HCT116 (cell line): Measurements from ENCODE around the gene ZC3H13. TPM values are rescaled to one million over a fixed set of nuclear protein-coding genes. Genes with fewer than 3 reads are reported as not detected.

Source experiments
- ATAC-seq: fragments of 200-7000 bp; cut with Tn5 transposase; 2 replicates; pipeline ENCODE4 v1.9.1; 2020; ENCODE audit warnings: mild to moderate bottlenecking, moderate library complexity
- BruUV-seq: library from RNA; stranded (reverse); fragments of 400-500 nt; replicated peaks from 2 replicates; lab custom pipeline; 2021; lab: Mats Ljungman, UMichigan
- CTCF ChIA-PET: fragments of 300-600 bp; sonication (Branson Sonifier 250); formaldehyde crosslinking; loops from one replicate; lab custom pipeline; 2021; ENCODE audit warnings: antibody characterized with exemption; lab: Charles Lee
- POLR2A ChIA-PET: fragments of 300-600, 350-600 bp; sonication (Branson Sonifier 250); formaldehyde crosslinking; loops from one replicate; lab custom pipeline; 2021; ENCODE audit warnings: antibody characterized with exemption; lab: Charles Lee
- RAD21 ChIA-PET, 2 experiments: fragments of 300-600 bp; sonication (Branson Sonifier 250); formaldehyde crosslinking; loops; one replicate each; lab custom pipeline; 2023; ENCODE audit warnings: low total read pairs in 2 of 2; ENCODE audit not compliant: uncharacterized antibody in 2 of 2, unreplicated experiment in 2 of 2, low non-redundant PET in 1 of 2; lab: Charles Lee
- DNase-seq: peaks from one replicate; pipeline ENCODE4 v3.0.0-alpha.2; 2010; ENCODE audit warnings: low read depth, low spot score
- H2AFZ ChIP-seq: fragments of 200-600 bp; shearing (Covaris generic), sonication (generic); 2 replicates; pipeline ENCODE4 v1.6.1; 2017; ENCODE audit warnings: low read depth, mixed run types, mixed read lengths, antibody characterized with exemption, low read length; ENCODE audit not compliant: poor library complexity, severe bottlenecking
- H3K27ac ChIP-seq: 2 replicates; pipeline ENCODE4 v1.5.1; 2012; ENCODE audit warnings: low read depth, low read length
- H3K27me3 ChIP-seq: fragments of 200-600 bp; sonication (generic); 2 replicates; pipeline ENCODE4 v1.6.1; 2016; ENCODE audit warnings: mixed run types, low read length, mixed read lengths; ENCODE audit not compliant: insufficient read depth
- H3K36me3 ChIP-seq, 2 experiments: fragments of 200-500 bp in 1 of 2; fragments of 200-600 bp in 1 of 2; sonication (Bioruptor generic) in 1 of 2; sonication (generic) in 1 of 2; 2 replicates each; pipeline versions ENCODE4 v1.5.1 to v1.6.1; 2014 to 2016; ENCODE audit warnings: low read length in 2 of 2, inconsistent platforms in 1 of 2, mixed read lengths in 1 of 2, mixed run types in 1 of 2; ENCODE audit not compliant: insufficient read depth in 2 of 2, control insufficient read depth in 1 of 2
- H3K4me1 ChIP-seq, 2 experiments: fragments of 200-600 bp in 1 of 2; sonication (generic) in 1 of 2; 2 replicates each; pipeline versions ENCODE4 v1.5.1 to v1.6.1; 2012 to 2017; ENCODE audit warnings: low read length in 2 of 2, inconsistent platforms in 1 of 2, mild to moderate bottlenecking in 1 of 2, mixed read lengths in 1 of 2, mixed run types in 1 of 2, moderate library complexity in 1 of 2; ENCODE audit not compliant: insufficient read depth in 2 of 2, control insufficient read depth in 1 of 2
- H3K4me2 ChIP-seq: fragments of 200-600 bp; sonication (generic); 2 replicates; pipeline ENCODE4 v1.6.1; 2017; ENCODE audit warnings: mixed run types, low read length, mixed read lengths
- H3K4me3 ChIP-seq, 2 experiments: fragments of 200-600 bp in 1 of 2; sonication (generic) in 1 of 2; replicated peaks in 1 of 2; 2 replicates each; pipeline ENCODE4 v1.5.1; 2011 to 2016; ENCODE audit warnings: low read length in 2 of 2, control low read depth in 1 of 2, low read depth in 1 of 2, mild to moderate bottlenecking in 1 of 2, mixed read lengths in 1 of 2, mixed run types in 1 of 2
- H3K79me2 ChIP-seq: fragments of 200-600 bp; sonication (generic); 2 replicates; pipeline ENCODE4 v1.6.1; 2017; ENCODE audit warnings: mild to moderate bottlenecking, mixed run types, low read length, moderate library complexity, mixed read lengths; ENCODE audit not compliant: insufficient read depth
- H3K9ac ChIP-seq: fragments of 200-600 bp; sonication (generic); 2 replicates; pipeline ENCODE4 v1.6.1; 2016; ENCODE audit warnings: low read length, mixed read lengths
- H3K9me2 ChIP-seq: fragments of 200-600 bp; sonication (generic), shearing (Covaris generic); 2 replicates; pipeline ENCODE4 v1.6.1; 2017; ENCODE audit warnings: mixed run types, mild to moderate bottlenecking, moderate library complexity; ENCODE audit not compliant: insufficient read depth
- H3K9me3 ChIP-seq, 2 experiments: fragments of 200-500 bp in 1 of 2; fragments of 200-600 bp in 1 of 2; sonication (Bioruptor generic) in 1 of 2; sonication (generic) in 1 of 2; 2 replicates each; pipeline ENCODE4 v1.6.1; 2014 to 2017; ENCODE audit warnings: low read length in 2 of 2, mixed read lengths in 2 of 2, inconsistent platforms in 1 of 2, low read depth in 1 of 2, mild to moderate bottlenecking in 1 of 2, mixed run types in 1 of 2, moderate library complexity in 1 of 2; ENCODE audit not compliant: control insufficient read depth in 1 of 2, insufficient read depth in 1 of 2
- H4K20me1 ChIP-seq: fragments of 200-600 bp; sonication (generic), shearing (Covaris generic); 2 replicates; pipeline ENCODE4 v1.6.1; 2017; ENCODE audit warnings: mixed run types, mild to moderate bottlenecking, moderate library complexity; ENCODE audit not compliant: insufficient read depth
- CEBPB ChIP-seq: IDR thresholded peaks from 2 replicates; pipeline ENCODE4 v1.6.1; 2012; ENCODE audit warnings: low read depth
- CTCF ChIP-seq, 3 experiments: fragments of 200-600 bp in 1 of 3; sonication (generic) in 1 of 3; IDR thresholded peaks in 2 of 3; conservative IDR thresholded peaks in 1 of 3; 2 replicates each; pipeline ENCODE4 v1.5.1; 2012 to 2017; ENCODE audit warnings: low read depth in 2 of 3, low read length in 2 of 3, antibody characterized with exemption in 1 of 3, borderline replicate concordance in 1 of 3, control low read depth in 1 of 3, mild to moderate bottlenecking in 1 of 3, mixed read lengths in 1 of 3, mixed run types in 1 of 3, moderate library complexity in 1 of 3; ENCODE audit not compliant: insufficient read depth in 1 of 3
- EGR1 ChIP-seq: IDR thresholded peaks from 2 replicates; pipeline ENCODE4 v1.6.1; 2012; ENCODE audit warnings: low read depth
- EZH2 ChIP-seq: fragments of 200-600 bp; sonication (generic); IDR thresholded peaks from 2 replicates; pipeline ENCODE4 v1.6.1; 2017; ENCODE audit warnings: antibody characterized with exemption, mixed run types
- EZH2phosphoT487 ChIP-seq: fragments of 200-600 bp; IDR thresholded peaks from 2 replicates; pipeline ENCODE4 v1.6.1; 2018; ENCODE audit warnings: antibody characterized with exemption, borderline replicate concordance
- FOSL1 ChIP-seq: IDR thresholded peaks from 2 replicates; pipeline ENCODE4 v1.6.1; 2012; ENCODE audit warnings: low read depth
- JUND ChIP-seq: IDR thresholded peaks from 2 replicates; pipeline ENCODE4 v1.6.1; 2012
- POLR2AphosphoS5 ChIP-seq: IDR thresholded peaks from 2 replicates; pipeline ENCODE4 v1.6.1; 2011; ENCODE audit warnings: mild to moderate bottlenecking, low read depth, low read length, moderate library complexity
- RAD21 ChIP-seq: IDR thresholded peaks from 2 replicates; pipeline ENCODE4 v1.6.1; 2012; ENCODE audit warnings: low read depth, mild to moderate bottlenecking
- SIN3A ChIP-seq: IDR thresholded peaks from 2 replicates; pipeline ENCODE4 v1.6.1; 2012; ENCODE audit warnings: low read depth
- TCF7L2 ChIP-seq: IDR thresholded peaks from 2 replicates; pipeline ENCODE4 v1.7.0; 2011; ENCODE audit warnings: borderline replicate concordance, inconsistent platforms; ENCODE audit not compliant: insufficient read depth, insufficient read length; ENCODE audit errors: extremely low read depth
- YY1 ChIP-seq: IDR thresholded peaks from 2 replicates; pipeline ENCODE4 v1.6.1; 2011; ENCODE audit warnings: low read length, low read depth, moderate library complexity, mild to moderate bottlenecking; ENCODE audit not compliant: insufficient replicate concordance; ENCODE audit errors: extremely low read depth
- ZBTB33 ChIP-seq: IDR thresholded peaks from 2 replicates; pipeline ENCODE4 v1.6.1; 2011; ENCODE audit warnings: mild to moderate bottlenecking, low read length, moderate library complexity; ENCODE audit not compliant: insufficient replicate concordance; ENCODE audit errors: extremely low read depth
- ZFX ChIP-seq: fragments of 450-650 bp; IDR thresholded peaks from 2 replicates; pipeline ENCODE4 v1.6.1; 2017
- intact Hi-C: fragments of 100-400 bp; cut with micrococcal nuclease; formaldehyde crosslinking; loops from 2 replicates; pipeline ENCODE4 v1.10.0; 2022
- total RNA-seq: library from RNA; stranded (reverse); gene quantifications from one replicate; pipeline ENCODE4 v1.2.1, GENCODE V29; 2021; ENCODE audit not compliant: unreplicated experiment
- TF ChIP-seq, protein P1 (sequence below): IDR thresholded peaks from 2 replicates; pipeline ENCODE4 v1.6.1; 2012

The ZC3H13 gene
- total RNA-seq, 1 experiment from 2014 or later: 37.9 TPM

DNA sequence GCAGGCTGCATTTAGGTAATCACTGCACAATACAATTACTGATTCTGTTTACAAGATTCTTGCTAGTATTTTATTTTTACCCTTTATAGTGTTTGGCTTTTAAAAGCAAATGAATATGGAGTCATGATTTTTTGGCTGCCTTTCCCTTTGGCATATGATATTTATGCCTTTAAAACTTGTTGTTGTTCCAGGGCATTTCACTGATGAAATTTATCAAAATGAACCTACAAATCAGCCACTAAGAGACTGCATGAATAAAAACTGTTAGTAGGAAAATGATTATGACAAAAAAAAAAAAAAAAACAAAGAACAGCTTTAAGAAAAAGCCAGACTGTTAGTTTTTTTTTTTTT is 49.7 kb upstream of the ZC3H13 start:
- CTCF ChIA-PET: no interaction called here
- H3K79me2 ChIP-seq: no peaks in the 10 kb centered on the region
- ATAC-seq: no peak
- no peaks in the 10 kb centered on the region for H3K9me3 ChIP-seq
- POLR2A ChIA-PET: no interaction called here
- no peak overlapping the region for H3K9ac ChIP-seq
- no peaks in the 10 kb centered on the region for H3K9me2 ChIP-seq
- no peak overlapping the region for H3K4me2 ChIP-seq
- TF ChIP-seq YY1 (no peak), EZH2phosphoT487 (no peak), JUND (no peak), ZFX (no peak), FOSL1 (no peak), EZH2 (no peak), RAD21 (no peak), CTCF (IDR thresholded peaks at IDR 0.05 in 2 of 3, conservative IDR thresholded peaks at IDR 0.05 in 1 of 3; ENCODE audit: borderline replicate concordance in 1 of 3, insufficient read depth in 1 of 3, low read depth in 2 of 3, low read length in 2 of 3) (no peak), TCF7L2 (no peak), EGR1 (no peak), CEBPB (no peak), POLR2AphosphoS5 (no peak), SIN3A (no peak), ZBTB33 (no peak)
- TF ChIP-seq, protein P1, sequence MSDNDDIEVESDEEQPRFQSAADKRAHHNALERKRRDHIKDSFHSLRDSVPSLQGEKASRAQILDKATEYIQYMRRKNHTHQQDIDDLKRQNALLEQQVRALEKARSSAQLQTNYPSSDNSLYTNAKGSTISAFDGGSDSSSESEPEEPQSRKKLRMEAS: no peak
- RAD21 ChIA-PET: no interaction called here
- no peaks in the 10 kb centered on the region for H3K27me3 ChIP-seq
- BruUV-seq: no TSS peak
- DNase-seq: no peak
- H2AFZ ChIP-seq: no peak overlapping the region
- H3K4me3 ChIP-seq: no peak overlapping the region
- no peaks in the 10 kb centered on the region for H3K36me3 ChIP-seq
- no peaks in the 10 kb centered on the region for H4K20me1 ChIP-seq
- no peaks in the 10 kb centered on the region for H3K4me1 ChIP-seq
- intact Hi-C loops: no loop called here
- H3K27ac ChIP-seq: no peak overlapping the region
